HepG2 (cell line): ENCODE data around the gene ERCC6. TPM values are rescaled to one million over a fixed set of nuclear protein-coding genes. Genes with fewer than 3 reads are reported as not detected.
A peak's percentile ranks its signal among the peaks of the same experiment; 100 is the strongest.

Experiments
- FIP1L1 ChIP-seq: fragments of 200-400 bp; formaldehyde crosslinking; IDR thresholded peaks from 2 replicates; pipeline ENCODE4 v1.6.1; 2018; ENCODE audit warnings: low read depth, mild to moderate bottlenecking, low read length, moderate library complexity, borderline replicate concordance; ENCODE audit not compliant: insufficient read depth
- GATA4 ChIP-seq: sonication (generic); IDR thresholded peaks from 2 replicates; pipeline ENCODE4 v1.6.1; 2016; ENCODE audit warnings: antibody characterized with exemption, low read depth, borderline replicate concordance
- MED8 ChIP-seq: sonication (generic); formaldehyde crosslinking; IDR thresholded peaks from 2 replicates; pipeline ENCODE4 v1.8.1; 2023; ENCODE audit warnings: mild to moderate bottlenecking, missing genetic modification reagents; ENCODE audit not compliant: insufficient replicate concordance
- MIER2 ChIP-seq: IDR thresholded peaks from 2 replicates; pipeline ENCODE4 v1.6.1; 2016; ENCODE audit warnings: missing biosample characterization, missing genetic modification reagents
- MLLT10 ChIP-seq: sonication (generic); formaldehyde crosslinking; IDR thresholded peaks from 2 replicates; pipeline ENCODE4 v1.4.0; 2020; ENCODE audit warnings: missing genetic modification reagents
- NFE2 ChIP-seq: sonication (generic); formaldehyde crosslinking; IDR thresholded peaks from 2 replicates; pipeline ENCODE4 v1.4.0; 2020; ENCODE audit warnings: missing genetic modification reagents
- PATZ1 ChIP-seq: sonication (generic); formaldehyde crosslinking; IDR thresholded peaks from 2 replicates; pipeline ENCODE4 v1.4.0; 2020; ENCODE audit warnings: missing genetic modification reagents
- PCBP2 ChIP-seq: fragments of 200-400 bp; formaldehyde crosslinking; optimal IDR thresholded peaks from 2 replicates; pipeline ENCODE3; 2018; ENCODE audit warnings: low read length, low read depth; ENCODE audit not compliant: poor library complexity, severe bottlenecking
- PREB ChIP-seq: sonication (generic); formaldehyde crosslinking; IDR thresholded peaks from 2 replicates; pipeline ENCODE4 v1.4.0; 2020; ENCODE audit warnings: missing genetic modification reagents
- PTBP1 ChIP-seq: fragments of 200-400 bp; formaldehyde crosslinking; IDR thresholded peaks from 2 replicates; pipeline ENCODE4 v1.6.1; 2018; ENCODE audit warnings: low read length, low read depth; ENCODE audit not compliant: poor library complexity, severe bottlenecking
- SIN3B ChIP-seq: fragments of 150-350 bp; IDR thresholded peaks from 2 replicates; pipeline ENCODE4 v1.6.1; 2014; ENCODE audit warnings: low read length
- SKIL ChIP-seq: sonication (generic); formaldehyde crosslinking; IDR thresholded peaks from 2 replicates; pipeline ENCODE4 v1.8.0; 2022; ENCODE audit warnings: missing genetic modification reagents, mild to moderate bottlenecking, moderate library complexity, borderline replicate concordance
- SNAPC2 ChIP-seq: sonication (generic); formaldehyde crosslinking; IDR thresholded peaks from 2 replicates; pipeline ENCODE4 v1.8.1; 2022; ENCODE audit warnings: mild to moderate bottlenecking, missing genetic modification reagents
- SP4 ChIP-seq: sonication (generic); formaldehyde crosslinking; IDR thresholded peaks from 2 replicates; pipeline ENCODE4 v1.8.1; 2023; ENCODE audit warnings: mild to moderate bottlenecking, missing genetic modification reagents
- STAG1 ChIP-seq: sonication (generic); formaldehyde crosslinking; IDR thresholded peaks from 2 replicates; pipeline ENCODE4 v1.4.0; 2020; ENCODE audit warnings: missing genetic modification reagents
- ZFP62 ChIP-seq: sonication (generic); formaldehyde crosslinking; IDR thresholded peaks from 2 replicates; pipeline ENCODE4 v1.4.0; 2020; ENCODE audit warnings: missing genetic modification reagents
- ZFX ChIP-seq: sonication (generic); formaldehyde crosslinking; IDR thresholded peaks from 2 replicates; pipeline ENCODE4 v1.4.0; 2020; ENCODE audit warnings: mild to moderate bottlenecking, low read depth, missing genetic modification reagents, moderate library complexity
- ZNF138 ChIP-seq: sonication (generic); formaldehyde crosslinking; IDR thresholded peaks from 2 replicates; pipeline ENCODE4 v1.5.0; 2020; ENCODE audit warnings: mild to moderate bottlenecking, low read depth, missing genetic modification reagents
- ZNF230 ChIP-seq: sonication (generic); formaldehyde crosslinking; IDR thresholded peaks from 2 replicates; pipeline ENCODE4 v1.4.0; 2020; ENCODE audit warnings: mild to moderate bottlenecking, missing genetic modification reagents
- ZNF253 ChIP-seq: sonication (generic); formaldehyde crosslinking; IDR thresholded peaks from 2 replicates; pipeline ENCODE4 v1.8.0; 2022; ENCODE audit warnings: mild to moderate bottlenecking, missing genetic modification reagents, borderline replicate concordance
- ZNF263 ChIP-seq: sonication (generic); formaldehyde crosslinking; IDR thresholded peaks from 2 replicates; pipeline ENCODE4 v1.4.0; 2020; ENCODE audit warnings: missing genetic modification reagents
- ZNF644 ChIP-seq: IDR thresholded peaks from 2 replicates; pipeline ENCODE4 v1.6.1; 2016; ENCODE audit warnings: low read depth
- ZNF670 ChIP-seq: sonication (generic); formaldehyde crosslinking; IDR thresholded peaks from 2 replicates; pipeline ENCODE4 v1.8.0; 2022; ENCODE audit warnings: mild to moderate bottlenecking, missing genetic modification reagents, borderline replicate concordance
- ZNF766 ChIP-seq: sonication (generic); formaldehyde crosslinking; IDR thresholded peaks from 2 replicates; pipeline ENCODE4 v1.5.0; 2020; ENCODE audit warnings: missing genetic modification reagents, borderline replicate concordance
- ZNF776 ChIP-seq: sonication (generic); formaldehyde crosslinking; IDR thresholded peaks from 2 replicates; pipeline ENCODE4 v1.4.0; 2020; ENCODE audit warnings: mild to moderate bottlenecking, missing genetic modification reagents
- ZNF878 ChIP-seq: sonication (generic); formaldehyde crosslinking; IDR thresholded peaks from 2 replicates; pipeline ENCODE4 v1.8.1; 2023; ENCODE audit warnings: mild to moderate bottlenecking, missing genetic modification reagents, moderate library complexity
- polyA plus RNA-seq, 8 experiments: library from polyadenylated mRNA; depleted of rRNA in 3 of 8; stranded (reverse) in 7 of 8; unstranded in 1 of 8; fragments of >200 nt; fragmentation: Illumina TruSeq in 4 of 8; extraction: Trizol in 4 of 8; gene quantifications; 2 replicates each; pipeline versions ENCODE4 v1.2.1 to v1.2.3, GENCODE V29; 2011 to 2016; ENCODE audit warnings: low read depth in 4 of 8, missing spikeins in 1 of 8, mixed read lengths in 1 of 8; ENCODE audit not compliant: insufficient read depth in 1 of 8
- total RNA-seq, 5 experiments: library from RNA; depleted of rRNA; stranded (reverse); fragments of >200 nt; fragmentation: Illumina TruSeq; extraction: Trizol; gene quantifications; 2 replicates each; pipeline ENCODE4 v1.2.3, GENCODE V29; 2016; ENCODE audit warnings: low read depth in 1 of 5

ERCC6 gene
- total and polyA plus RNA-seq, 2 of the 13 experiments (the other 11 are each of a cell fraction or from before 2014, with no cell fraction given), result 5.1 to 9.8 TPM

GRCh38 chr10:49538381-49539319 is at the start of gene ERCC6 (continued):
- TF ChIP-seq PATZ1 (no peak; the same call in 1 of the 2 replicates), STAG1 (no peak), GATA4 (no peak), MED8 (peak; percentile 72), MLLT10 (CRISPR knock-in tag) (no peak), ZNF776 (CRISPR knock-in tag) (peak; percentile 79; the same call in 1 of the 2 replicates), ZNF253 (CRISPR knock-in tag) (no peak), SNAPC2 (CRISPR knock-in tag) (peak; percentile 66; the same call in 1 of the 2 replicates), PTBP1 (no peak), ZNF670 (CRISPR knock-in tag) (peak; percentile 69; the same call in 1 of the 2 replicates), ZFP62 (no peak), ZNF138 (CRISPR knock-in tag) (peak; percentile 92; the same call in 1 of the 2 replicates), ZNF766 (CRISPR knock-in tag) (no peak; the same call in 1 of the 2 replicates), MIER2 (CRISPR knock-in tag) (peak; percentile 52; the same call in 1 of the 2 replicates), PREB (CRISPR knock-in tag) (no peak), FIP1L1 (no peak), ZNF878 (CRISPR knock-in tag) (no peak), ZFX (CRISPR knock-in tag) (peak; percentile 94), ZNF644 (CRISPR knock-in tag) (no peak), PCBP2 (no peak), SKIL (no peak), NFE2 (CRISPR knock-in tag) (no peak), ZNF263 (CRISPR knock-in tag) (no peak; the same call in 1 of the 2 replicates), SP4 (peak; percentile 68), ZNF230 (CRISPR knock-in tag) (peak; percentile 78), SIN3B (no peak)
